ENCODE results near the gene LTBP3. TPM values are rescaled to one million over a fixed set of nuclear protein-coding genes. Genes with fewer than 3 reads are reported as not detected.

Gene LTBP3
- total and polyA plus RNA-seq, 2 of the 13 experiments (the other 11 are each of a cell fraction or from before 2014, with no cell fraction given), result 12.2 to 68.1 TPM

GRCh38 chr11:65557280-65558001 is 718 bp downstream of the LTBP3 start (continued):
- 0 out of 2 replicates have a peak, but pooled peaks have one; percentile 46 for TF ChIP-seq DRAP1 (CRISPR knock-in tag; IDR thresholded peaks at IDR 0.05)

- Histone ChIP-seq H2AFZ (ENCODE audit: low read length) (no peak overlapping the region), H3K4me1 (ENCODE audit: insufficient read depth, low read length) (peaks cover 74% of the 10 kb centered on the region), H3K27ac (ENCODE audit: extremely low read length, insufficient read depth, low read length) (peak overlapping the region; percentile 94), H3K36me3 (replicated peaks in 1 of 2; ENCODE audit: control insufficient read depth in 1 of 2, insufficient read depth in 2 of 2, low read length in 2 of 2) (no peaks in the 10 kb centered on the region; a peak in 1 of 5 replicates), H3K9me3 (ENCODE audit: low read length) (no peaks in the 10 kb centered on the region), H3K79me2 (ENCODE audit: insufficient read depth, low read length) (peaks cover 8% of the 10 kb centered on the region), H4K20me1 (ENCODE audit: insufficient read depth, low read length) (peaks cover 7% of the 10 kb centered on the region; the same call in 1 of the 2 replicates), H3K9ac (ENCODE audit: insufficient read depth, low read depth, low read length) (peak overlapping the region; percentile 89), H3K27me3 (ENCODE audit: control insufficient read depth in 1 of 2, insufficient read depth in 2 of 2, low read length in 2 of 2) (no peaks in the 10 kb centered on the region), H3K4me2 (ENCODE audit: low read depth, low read length) (peak overlapping the region; percentile 94), H3K4me3 (replicated peaks in 1 of 3; ENCODE audit: insufficient read depth in 1 of 3, low read depth in 2 of 3, low read length in 3 of 3) (peak overlapping the region; percentile 74 to 89 (median 87))
- BruUV-seq (replicated peaks), result TSS peak; percentile 53
- ATAC-seq (peak; percentile 1; the same call in 1 of the 3 replicates), FAIRE-seq (no peak), DNase-seq (ENCODE audit: low spot score) (no peak)
- WGBS (ENCODE audit: low lambda C conversion rate), result 58% methylated on average over 12 of the region's 12 CpGs
- intact Hi-C loops (cut with micrococcal nuclease; ENCODE audit: unreplicated experiment), result no loop called here
- ChIA-PET POLR2A (interaction anchor here (0.6 to 1.3 kb wide), 9 partner anchors 14 to 137 kb away, joined by 3 to 14 read pairs (median 6); partner anchors contain the start of genes PCNX3, SCYL1 and ZNRD2), CTCF (ENCODE audit: low intra/inter-chr PET ratio, low total read pairs) (no interaction called here)
- in situ Hi-C loops (cut with HindIII; ENCODE audit: extremely low pct_ligation_motif_present, low pct_unique_long_range_greater_than_20kb), result loop anchor here (10.0 kb wide), 1 partner anchor 298 kb away; the partner anchor contains the start of gene CFL1
- no peak for TF ChIP-seq ZBTB4 (CRISPR knock-in tag; IDR thresholded peaks at IDR 0.05; ENCODE audit: borderline replicate concordance)
- 0 out of 2 replicates have a peak, but pooled peaks have one; percentile 10 for TF ChIP-seq ZIK1 (CRISPR knock-in tag; IDR thresholded peaks at IDR 0.05; ENCODE audit: borderline replicate concordance, low read depth)
- TF ChIP-seq ZNF232 (CRISPR knock-in tag; IDR thresholded peaks at IDR 0.05; ENCODE audit: borderline replicate concordance), result no peak
- TF ChIP-seq E2F1 (CRISPR knock-in tag; IDR thresholded peaks at IDR 0.05), result no peak
- TF ChIP-seq ZNF772 (CRISPR knock-in tag; IDR thresholded peaks at IDR 0.05), result 0 out of 2 replicates have a peak, but pooled peaks have one; percentile 3
- 0 out of 2 replicates have a peak, but pooled peaks have one; percentile 4 for TF ChIP-seq ZNF280D (CRISPR knock-in tag; IDR thresholded peaks at IDR 0.05)
- no peak for TF ChIP-seq NFE2L2 (IDR thresholded peaks at IDR 0.05; ENCODE audit: low read length)
These were observed 1.5 kb downstream of the LTBP3 start for GRCh38 chr11:65556470-65557279.
